Measurements from ENCODE around the gene USP25.

DNA sequence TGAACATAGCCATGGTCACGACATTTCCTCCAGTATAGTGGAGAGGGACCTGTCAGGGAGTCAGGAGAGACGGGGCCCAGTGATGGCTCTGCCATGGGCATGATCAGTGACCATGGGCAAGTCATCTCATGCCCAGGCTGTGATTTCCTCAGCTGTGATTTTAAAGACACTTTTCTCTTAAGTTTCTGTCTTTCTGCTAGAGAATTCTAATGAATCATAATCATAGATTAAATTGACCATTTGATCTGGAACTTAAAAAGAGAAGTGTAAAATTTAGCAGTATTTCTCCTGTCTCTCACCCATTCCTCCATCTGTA is 112.7 kb downstream of the USP25 start:
- TF ChIP-seq, protein P1, sequence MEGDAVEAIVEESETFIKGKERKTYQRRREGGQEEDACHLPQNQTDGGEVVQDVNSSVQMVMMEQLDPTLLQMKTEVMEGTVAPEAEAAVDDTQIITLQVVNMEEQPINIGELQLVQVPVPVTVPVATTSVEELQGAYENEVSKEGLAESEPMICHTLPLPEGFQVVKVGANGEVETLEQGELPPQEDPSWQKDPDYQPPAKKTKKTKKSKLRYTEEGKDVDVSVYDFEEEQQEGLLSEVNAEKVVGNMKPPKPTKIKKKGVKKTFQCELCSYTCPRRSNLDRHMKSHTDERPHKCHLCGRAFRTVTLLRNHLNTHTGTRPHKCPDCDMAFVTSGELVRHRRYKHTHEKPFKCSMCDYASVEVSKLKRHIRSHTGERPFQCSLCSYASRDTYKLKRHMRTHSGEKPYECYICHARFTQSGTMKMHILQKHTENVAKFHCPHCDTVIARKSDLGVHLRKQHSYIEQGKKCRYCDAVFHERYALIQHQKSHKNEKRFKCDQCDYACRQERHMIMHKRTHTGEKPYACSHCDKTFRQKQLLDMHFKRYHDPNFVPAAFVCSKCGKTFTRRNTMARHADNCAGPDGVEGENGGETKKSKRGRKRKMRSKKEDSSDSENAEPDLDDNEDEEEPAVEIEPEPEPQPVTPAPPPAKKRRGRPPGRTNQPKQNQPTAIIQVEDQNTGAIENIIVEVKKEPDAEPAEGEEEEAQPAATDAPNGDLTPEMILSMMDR (IDR thresholded peaks at IDR 0.05; ENCODE audit: low read depth, low read length) = no peak
- no peak for TF ChIP-seq POLR2A (IDR thresholded peaks at IDR 0.05; ENCODE audit: extremely low read depth, insufficient read length)
- TF ChIP-seq, protein P2, sequence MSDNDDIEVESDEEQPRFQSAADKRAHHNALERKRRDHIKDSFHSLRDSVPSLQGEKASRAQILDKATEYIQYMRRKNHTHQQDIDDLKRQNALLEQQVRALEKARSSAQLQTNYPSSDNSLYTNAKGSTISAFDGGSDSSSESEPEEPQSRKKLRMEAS (IDR thresholded peaks at IDR 0.05; ENCODE audit: low read depth, low read length) = no peak
- no peak for TF ChIP-seq MYC (IDR thresholded peaks at IDR 0.05; ENCODE audit: low read depth, low read length)
